Measurements from ENCODE around the gene PAX7.
"Not testable (repeated sequence)": the region's sequence is repeated elsewhere in the genome, so short reads cannot be mapped to it uniquely, and the experiment has no call there.

PAX7 gene

DNA sequence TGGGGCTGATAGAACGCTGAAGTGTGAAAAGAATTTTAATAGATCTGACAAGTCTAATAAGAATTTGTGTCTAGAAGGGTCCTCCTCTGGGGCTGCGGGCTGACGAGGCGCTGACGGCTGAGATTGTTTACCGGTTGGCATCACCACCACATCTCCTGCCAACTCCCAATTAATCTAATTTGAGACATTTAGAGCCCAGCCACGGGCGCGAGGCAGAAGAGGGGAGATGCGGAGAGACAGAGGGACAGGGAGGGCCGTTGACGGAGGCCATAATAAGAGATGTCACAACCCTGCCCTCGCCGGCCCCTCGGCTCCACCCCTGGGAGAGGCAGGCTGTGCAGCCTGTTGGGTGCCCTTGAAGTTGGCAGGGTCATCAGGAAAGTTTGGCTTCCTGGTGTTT is 109.3 kb downstream of the PAX7 start:
- no peaks in the 10 kb centered on the region for H3K4me1 ChIP-seq (ENCODE audit: insufficient read depth, low read length, severe bottlenecking)
- no peaks in the 10 kb centered on the region for H3F3A ChIP-seq (ENCODE audit: insufficient read depth, low read length)
- no peak overlapping the region for H2AFZ ChIP-seq (ENCODE audit: low read length)
- no peaks in the 10 kb centered on the region for H3K36me3 ChIP-seq (ENCODE audit: insufficient read depth, low read length)
- H3K4me3 ChIP-seq (ENCODE audit: low read depth, low read length, poor library complexity, severe bottlenecking): no peak overlapping the region
- H3K9me2 ChIP-seq (ENCODE audit: low read depth, low read length): no peaks in the 10 kb centered on the region
- no peaks in the 10 kb centered on the region for H3K27me3 ChIP-seq (ENCODE audit: insufficient read depth, low read length)
- no peak overlapping the region for H3K27ac ChIP-seq (ENCODE audit: low read depth, low read length, poor library complexity, severe bottlenecking)
- TF ChIP-seq EZH2 (IDR thresholded peaks at IDR 0.05; ENCODE audit: borderline replicate concordance, low read length): no peak
- H4K20me1 ChIP-seq (ENCODE audit: insufficient read depth, low read length): no peaks in the 10 kb centered on the region
- no peak overlapping the region for H3K9ac ChIP-seq (ENCODE audit: low read length)
- H3K4me2 ChIP-seq (ENCODE audit: low read length): no peak overlapping the region
- no peaks in the 10 kb centered on the region for H3K79me2 ChIP-seq (ENCODE audit: insufficient read depth, low read length)
- no peaks in the 10 kb centered on the region for H3K9me3 ChIP-seq (ENCODE audit: low read length)

GRCh38 chr1:18740617-18741016 is 110.0 kb downstream of the PAX7 start:
- H3K9ac ChIP-seq (ENCODE audit: low read length): no peak overlapping the region
- no peak overlapping the region for H3K4me3 ChIP-seq (ENCODE audit: low read depth, low read length, poor library complexity, severe bottlenecking)
- no peaks in the 10 kb centered on the region for H3F3A ChIP-seq (ENCODE audit: insufficient read depth, low read length)
- H3K27me3 ChIP-seq (ENCODE audit: insufficient read depth, low read length): no peaks in the 10 kb centered on the region
- no peaks in the 10 kb centered on the region for H3K4me1 ChIP-seq (ENCODE audit: insufficient read depth, low read length, severe bottlenecking)
- TF ChIP-seq, protein P1, sequence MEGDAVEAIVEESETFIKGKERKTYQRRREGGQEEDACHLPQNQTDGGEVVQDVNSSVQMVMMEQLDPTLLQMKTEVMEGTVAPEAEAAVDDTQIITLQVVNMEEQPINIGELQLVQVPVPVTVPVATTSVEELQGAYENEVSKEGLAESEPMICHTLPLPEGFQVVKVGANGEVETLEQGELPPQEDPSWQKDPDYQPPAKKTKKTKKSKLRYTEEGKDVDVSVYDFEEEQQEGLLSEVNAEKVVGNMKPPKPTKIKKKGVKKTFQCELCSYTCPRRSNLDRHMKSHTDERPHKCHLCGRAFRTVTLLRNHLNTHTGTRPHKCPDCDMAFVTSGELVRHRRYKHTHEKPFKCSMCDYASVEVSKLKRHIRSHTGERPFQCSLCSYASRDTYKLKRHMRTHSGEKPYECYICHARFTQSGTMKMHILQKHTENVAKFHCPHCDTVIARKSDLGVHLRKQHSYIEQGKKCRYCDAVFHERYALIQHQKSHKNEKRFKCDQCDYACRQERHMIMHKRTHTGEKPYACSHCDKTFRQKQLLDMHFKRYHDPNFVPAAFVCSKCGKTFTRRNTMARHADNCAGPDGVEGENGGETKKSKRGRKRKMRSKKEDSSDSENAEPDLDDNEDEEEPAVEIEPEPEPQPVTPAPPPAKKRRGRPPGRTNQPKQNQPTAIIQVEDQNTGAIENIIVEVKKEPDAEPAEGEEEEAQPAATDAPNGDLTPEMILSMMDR (IDR thresholded peaks at IDR 0.05; ENCODE audit: low read length): no peak
- TF ChIP-seq EZH2 (IDR thresholded peaks at IDR 0.05; ENCODE audit: borderline replicate concordance, low read length): no peak
- no peaks in the 10 kb centered on the region for H3K36me3 ChIP-seq (ENCODE audit: insufficient read depth, low read length)
- no peaks in the 10 kb centered on the region for H4K20me1 ChIP-seq (ENCODE audit: insufficient read depth, low read length)
- H3K27ac ChIP-seq (ENCODE audit: low read depth, low read length, poor library complexity, severe bottlenecking): no peak overlapping the region
- no peak overlapping the region for H2AFZ ChIP-seq (ENCODE audit: low read length)
- no peaks in the 10 kb centered on the region for H3K9me3 ChIP-seq (ENCODE audit: low read length)
- no peak overlapping the region for H3K4me2 ChIP-seq (ENCODE audit: low read length)
- no peaks in the 10 kb centered on the region for H3K79me2 ChIP-seq (ENCODE audit: insufficient read depth, low read length)
- H3K9me2 ChIP-seq (ENCODE audit: low read depth, low read length): no peaks in the 10 kb centered on the region

- no peak overlapping the region for H2AFZ ChIP-seq (ENCODE audit: low read length)
- H3K36me3 ChIP-seq (ENCODE audit: insufficient read depth, low read length): no peaks in the 10 kb centered on the region
- no peaks in the 10 kb centered on the region for H4K20me1 ChIP-seq (ENCODE audit: insufficient read depth, low read length)
- TF ChIP-seq, protein P1 (IDR thresholded peaks at IDR 0.05; ENCODE audit: low read length): no peak
- TF ChIP-seq EZH2 (IDR thresholded peaks at IDR 0.05; ENCODE audit: borderline replicate concordance, low read length): no peak
- no peaks in the 10 kb centered on the region for H3K79me2 ChIP-seq (ENCODE audit: insufficient read depth, low read length)
- H3K9me3 ChIP-seq (ENCODE audit: low read length): no peaks in the 10 kb centered on the region
- no peaks in the 10 kb centered on the region for H3K9me2 ChIP-seq (ENCODE audit: low read depth, low read length)
- no peaks in the 10 kb centered on the region for H3K27me3 ChIP-seq (ENCODE audit: insufficient read depth, low read length)
- H3K27ac ChIP-seq (ENCODE audit: low read depth, low read length, poor library complexity, severe bottlenecking): no peak overlapping the region
- H3F3A ChIP-seq (ENCODE audit: insufficient read depth, low read length): no peaks in the 10 kb centered on the region
- H3K4me1 ChIP-seq (ENCODE audit: insufficient read depth, low read length, severe bottlenecking): no peaks in the 10 kb centered on the region
- H3K4me2 ChIP-seq (ENCODE audit: low read length): no peak overlapping the region
- H3K9ac ChIP-seq (ENCODE audit: low read length): no peak overlapping the region
- no peak overlapping the region for H3K4me3 ChIP-seq (ENCODE audit: low read depth, low read length, poor library complexity, severe bottlenecking)
Observed at GRCh38 chr1:18743233-18743632, 112.6 kb downstream of the PAX7 start.

DNA sequence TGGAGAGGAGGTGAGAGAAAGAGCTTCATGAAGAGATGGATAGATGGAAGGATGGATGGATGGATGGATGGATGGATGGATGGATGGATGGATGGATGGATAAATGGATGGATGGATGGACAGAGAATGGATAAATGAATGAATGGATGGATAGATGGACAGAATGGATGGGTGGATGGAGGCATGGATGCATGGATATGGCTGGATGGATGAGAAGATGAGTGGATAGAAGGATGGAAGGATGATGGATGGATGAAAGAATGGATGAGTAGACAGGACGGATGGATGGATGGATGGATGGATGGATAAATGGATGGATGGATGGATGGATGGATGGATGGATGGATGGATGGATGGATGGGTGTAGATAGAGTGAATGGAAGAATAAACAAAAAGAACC is 113.7 kb downstream of the PAX7 start:
- H3K4me2 ChIP-seq (ENCODE audit: low read length); H3F3A ChIP-seq (ENCODE audit: insufficient read depth, low read length); H3K4me3 ChIP-seq (ENCODE audit: low read depth, low read length, poor library complexity, severe bottlenecking); H3K9me2 ChIP-seq (ENCODE audit: low read depth, low read length); H3K9ac ChIP-seq (ENCODE audit: low read length); H3K9me3 ChIP-seq (ENCODE audit: low read length); H4K20me1 ChIP-seq (ENCODE audit: insufficient read depth, low read length); H3K27ac ChIP-seq (ENCODE audit: low read depth, low read length, poor library complexity, severe bottlenecking); H2AFZ ChIP-seq (ENCODE audit: low read length); H3K79me2 ChIP-seq (ENCODE audit: insufficient read depth, low read length); H3K4me1 ChIP-seq (ENCODE audit: insufficient read depth, low read length, severe bottlenecking); H3K36me3 ChIP-seq (ENCODE audit: insufficient read depth, low read length); H3K27me3 ChIP-seq (ENCODE audit: insufficient read depth, low read length): not testable (repeated sequence)
